Kidney (tissue), 14 donors: ENCODE data around the gene PKIG. TPM values are rescaled to one million over a fixed set of nuclear protein-coding genes. Genes with fewer than 3 reads are reported as not detected.

Experiments used
- DNase-seq, 5 donors: peaks; one replicate each; pipeline ENCODE4 v3.0.0-alpha.2; 2013 to 2020
- FAIRE-seq: peaks from 2 replicates; lab custom pipeline; 2012; peaks lifted over from hg19 to GRCh38; lab: Jason Lieb, UNC
- H3K27ac ChIP-seq, 2 donors: one replicate each; pipeline ENCODE4 v1.7.0; 2013; ENCODE audit warnings: low read depth in 2 of 2, low read length in 2 of 2, inconsistent platforms in 1 of 2
- H3K27me3 ChIP-seq: one replicate; pipeline ENCODE4 v1.7.1; 2013; ENCODE audit warnings: low read length, inconsistent platforms; ENCODE audit not compliant: control insufficient read depth, insufficient read depth
- H3K36me3 ChIP-seq, 3 donors: one replicate each; pipeline versions ENCODE4 v1.7.0 to v1.7.1; 2013; ENCODE audit warnings: low read length in 3 of 3, control low read depth in 1 of 3, inconsistent platforms in 1 of 3; ENCODE audit not compliant: insufficient read depth in 3 of 3, control insufficient read depth in 2 of 3
- H3K4me1 ChIP-seq, 3 donors: one replicate each; pipeline versions ENCODE4 v1.7.0 to v1.7.1; 2013; ENCODE audit warnings: low read length in 3 of 3, inconsistent platforms in 1 of 3, low read depth in 1 of 3; ENCODE audit not compliant: control insufficient read depth in 2 of 3, insufficient read depth in 2 of 3
- H3K4me3 ChIP-seq, 3 donors: one replicate each; pipeline versions ENCODE4 v1.7.0 to v1.8.1; 2013; ENCODE audit warnings: low read length in 3 of 3, control low read depth in 1 of 3, inconsistent platforms in 1 of 3
- H3K9ac ChIP-seq, 3 donors: one replicate each; pipeline versions ENCODE4 v1.7.0 to v1.7.1; 2013; ENCODE audit warnings: low read length in 3 of 3, control low read depth in 1 of 3, inconsistent platforms in 1 of 3
- H3K9me3 ChIP-seq, 3 donors: one replicate each; pipeline versions ENCODE4 v1.7.0 to v1.7.1; 2013; ENCODE audit warnings: low read length in 3 of 3, control low read depth in 1 of 3, inconsistent platforms in 1 of 3; ENCODE audit not compliant: control insufficient read depth in 2 of 3, insufficient read depth in 1 of 3
- intact Hi-C: fragments of 100-400 bp; cut with DNase I; formaldehyde crosslinking; loops from one replicate; pipeline ENCODE4 v1.11.1; 2022
- polyA plus RNA-seq: library from polyadenylated mRNA; stranded (reverse); fragments of 350-450 nt; fragmentation: Illumina TruSeq; extraction: RNeasy Lipid Tissue Mini Kit (QIAGEN cat#74804); gene quantifications from one replicate; pipeline ENCODE4 v1.2.3, GENCODE V29; 2014; ENCODE audit warnings: low read depth, low replicate concordance; ENCODE audit not compliant: insufficient read depth
- total RNA-seq: library from RNA; stranded (reverse); fragmentation: NEBNext Ultra II Directional; extraction: Animal tissue kit (Norgen Biotek cat#: 25700); gene quantifications from one replicate; pipeline ENCODE4 v1.2.1, GENCODE V29; 2021
- TF ChIP-seq, protein P1 (sequence below): IDR thresholded peaks from 3 replicates; pipeline ENCODE4 v1.5.1; 2012; ENCODE audit warnings: mild to moderate bottlenecking, moderate library complexity, borderline replicate concordance; ENCODE audit not compliant: insufficient read depth; ENCODE audit errors: extremely low read depth
- donor health status: control.
- donor health status: control.
- donor health status: control.
- donor health status: control.
- donor health status: control.
- donor health status: DM: yes; HTN: yes; CAD: no.
- donor health status: Normal renal cell carcinoma (clear cell type).

PKIG gene
- total and polyA plus RNA-seq, 2 donors from 2014 or later = 71.1 to 150 TPM

- no peak overlapping the region for H3K27ac ChIP-seq
- TF ChIP-seq, protein P1, sequence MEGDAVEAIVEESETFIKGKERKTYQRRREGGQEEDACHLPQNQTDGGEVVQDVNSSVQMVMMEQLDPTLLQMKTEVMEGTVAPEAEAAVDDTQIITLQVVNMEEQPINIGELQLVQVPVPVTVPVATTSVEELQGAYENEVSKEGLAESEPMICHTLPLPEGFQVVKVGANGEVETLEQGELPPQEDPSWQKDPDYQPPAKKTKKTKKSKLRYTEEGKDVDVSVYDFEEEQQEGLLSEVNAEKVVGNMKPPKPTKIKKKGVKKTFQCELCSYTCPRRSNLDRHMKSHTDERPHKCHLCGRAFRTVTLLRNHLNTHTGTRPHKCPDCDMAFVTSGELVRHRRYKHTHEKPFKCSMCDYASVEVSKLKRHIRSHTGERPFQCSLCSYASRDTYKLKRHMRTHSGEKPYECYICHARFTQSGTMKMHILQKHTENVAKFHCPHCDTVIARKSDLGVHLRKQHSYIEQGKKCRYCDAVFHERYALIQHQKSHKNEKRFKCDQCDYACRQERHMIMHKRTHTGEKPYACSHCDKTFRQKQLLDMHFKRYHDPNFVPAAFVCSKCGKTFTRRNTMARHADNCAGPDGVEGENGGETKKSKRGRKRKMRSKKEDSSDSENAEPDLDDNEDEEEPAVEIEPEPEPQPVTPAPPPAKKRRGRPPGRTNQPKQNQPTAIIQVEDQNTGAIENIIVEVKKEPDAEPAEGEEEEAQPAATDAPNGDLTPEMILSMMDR = no peak
- DNase-seq (no peak), FAIRE-seq (no peak)
- H3K4me3 ChIP-seq = no peak overlapping the region
- no peaks in the 10 kb centered on the region for H3K9me3 ChIP-seq
- peaks cover 0 to 4% (median 0%) of the 10 kb centered on the region in 3 donors for H3K4me1 ChIP-seq
- H3K9ac ChIP-seq = no peak overlapping the region
- no peaks in the 10 kb centered on the region for H3K36me3 ChIP-seq
- intact Hi-C loops = no loop called here
- no peaks in the 10 kb centered on the region for H3K27me3 ChIP-seq
Observed at GRCh38 chr20:44542890-44543289, 39.5 kb upstream of the PKIG start.

- Histone ChIP-seq H3K36me3 (no peaks in the 10 kb centered on the region), H3K4me1 (peaks cover 0 to 4% (median 2%) of the 10 kb centered on the region in 3 donors), H3K9me3 (no peaks in the 10 kb centered on the region), H3K4me3 (no peak overlapping the region), H3K27me3 (no peaks in the 10 kb centered on the region), H3K27ac (no peak overlapping the region), H3K9ac (no peak overlapping the region)
- DNase-seq = no peak
- TF ChIP-seq, protein P1 = no peak
- intact Hi-C loops = no loop called here
- FAIRE-seq = no peak
Observed at GRCh38 chr20:44543358-44543757, 39.0 kb upstream of the PKIG start.

DNA sequence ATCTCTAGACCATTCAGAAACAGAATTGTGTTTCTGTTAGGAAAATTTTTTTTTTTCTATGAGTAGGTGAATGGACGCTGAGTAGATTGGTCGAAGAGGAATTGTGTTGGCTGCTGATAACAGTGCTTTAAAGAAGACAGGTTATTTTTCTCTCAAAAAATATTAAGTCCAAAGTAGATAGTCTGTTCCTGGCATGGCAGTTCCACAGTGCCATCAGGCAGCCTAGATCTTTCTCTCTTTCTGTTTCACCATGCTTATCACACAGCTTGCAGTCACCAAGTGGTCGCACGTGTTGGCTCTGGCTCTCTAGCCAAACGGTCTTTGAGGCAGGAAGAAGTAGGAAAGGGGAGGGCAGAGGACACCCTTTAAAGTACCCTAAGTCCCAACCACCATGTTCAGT, 38.1 kb upstream of the PKIG start:
- Histone ChIP-seq H3K4me3 (no peak overlapping the region), H3K9me3 (no peaks in the 10 kb centered on the region), H3K4me1 (peaks cover 0 to 4% (median 2%) of the 10 kb centered on the region in 3 donors), H3K9ac (no peak overlapping the region), H3K27me3 (no peaks in the 10 kb centered on the region), H3K36me3 (no peaks in the 10 kb centered on the region), H3K27ac (no peak overlapping the region)
- FAIRE-seq (no peak), DNase-seq (no peak)
- intact Hi-C loops = no loop called here
- TF ChIP-seq, protein P1 = no peak

GRCh38 chr20:44547419-44547818, 35.0 kb upstream of the PKIG start:
- Histone ChIP-seq H3K27me3 (no peaks in the 10 kb centered on the region), H3K4me3 (no peak overlapping the region), H3K27ac (no peak overlapping the region), H3K36me3 (no peaks in the 10 kb centered on the region), H3K4me1 (peaks cover 0 to 4% (median 2%) of the 10 kb centered on the region in 3 donors), H3K9ac (no peak overlapping the region), H3K9me3 (no peaks in the 10 kb centered on the region)
- intact Hi-C loops = no loop called here
- TF ChIP-seq, protein P1 = no peak
- no peak for DNase-seq
- FAIRE-seq = no peak
